Naive B cell (primary cell): ENCODE results near the gene WDR76. TPM values are rescaled to one million over a fixed set of nuclear protein-coding genes. Genes with fewer than 3 reads are reported as not detected.
A peak's percentile ranks its signal among the peaks of the same experiment; 100 is the strongest.

Source experiments
- ATAC-seq, 2 donors: fragments of 150-1000 bp; cut with Tn5 transposase; 2 replicates each; pipeline ENCODE4 v1.10.0; 2021; ENCODE audit warnings: low read depth in 2 of 2, mild to moderate bottlenecking in 2 of 2, moderate library complexity in 2 of 2
- DNase-seq: peaks from one replicate; pipeline ENCODE4 v3.0.0; 2022
- H3K27ac Mint-ChIP-seq, 6 donors: one replicate each; pipeline ENCODE4 v1.8.0; 2020 to 2022; ENCODE audit warnings: mild to moderate bottlenecking in 6 of 6, mixed read lengths in 6 of 6, moderate library complexity in 5 of 6, inconsistent platforms in 2 of 6
- H3K27me3 Mint-ChIP-seq, 3 donors: one replicate each; pipeline ENCODE4 v1.8.0; 2021 to 2022; ENCODE audit warnings: mixed read lengths in 3 of 3, mild to moderate bottlenecking in 1 of 3
- H3K36me3 Mint-ChIP-seq, 2 donors: one replicate each; pipeline ENCODE4 v1.8.0; 2020 to 2022; ENCODE audit warnings: mixed read lengths in 2 of 2, inconsistent platforms in 1 of 2, mild to moderate bottlenecking in 1 of 2
- H3K4me1 Mint-ChIP-seq, 3 donors: one replicate each; pipeline ENCODE4 v1.8.0; 2020 to 2022; ENCODE audit warnings: mixed read lengths in 3 of 3, inconsistent platforms in 1 of 3, mild to moderate bottlenecking in 1 of 3, moderate library complexity in 1 of 3
- H3K4me3 Mint-ChIP-seq, 8 donors: one replicate each; pipeline ENCODE4 v1.8.0; 2020 to 2022; ENCODE audit warnings: mild to moderate bottlenecking in 8 of 8, mixed read lengths in 8 of 8, moderate library complexity in 8 of 8, inconsistent platforms in 2 of 8
- H3K9me3 Mint-ChIP-seq, 7 donors: one replicate each; pipeline ENCODE4 v1.8.0; 2020 to 2022; ENCODE audit warnings: mixed read lengths in 7 of 7, mild to moderate bottlenecking in 5 of 7, inconsistent platforms in 2 of 7, moderate library complexity in 1 of 7
- polyA plus RNA-seq, 6 donors: library from polyadenylated mRNA; unstranded; fragments of 300-500 nt; fragmentation: Illumina TruSeq; gene quantifications; one replicate each; pipeline ENCODE4 v1.2.3, GENCODE V29; 2021; ENCODE audit warnings: low read depth in 6 of 6

Gene WDR76
- 1 to 10 TPM; 2.8 to 7.8 (median 6.0) TPM for polyA plus RNA-seq

- peak; percentile 70 to 72 for ATAC-seq
- H3K27me3 Mint-ChIP-seq, result no peaks in the 10 kb centered on the region
- H3K36me3 Mint-ChIP-seq, result no peaks in the 10 kb centered on the region
- peak within 1 kb of the TSS; percentile 76 to 92 (median 89) for H3K27ac Mint-ChIP-seq
- H3K9me3 Mint-ChIP-seq, result no peaks in the 10 kb centered on the region
- peak within 1 kb of the TSS; percentile 84 to 99 (median 91) for H3K4me3 Mint-ChIP-seq
- H3K4me1 Mint-ChIP-seq, result peaks cover 32 to 73% (median 48%) of the 10 kb centered on the region in 3 donors
- peak; percentile 63 for DNase-seq
Measured at GRCh38 chr15:43826508-43827341, at the start of gene WDR76. Gene WDR76 (plus strand): TSS chr15:43827002. CDS start chr15:43827033, 31 bp downstream.

- peaks cover 26 to 52% (median 43%) of the 10 kb centered on the region in 3 donors for H3K4me1 Mint-ChIP-seq
- H3K27me3 Mint-ChIP-seq, result no peaks in the 10 kb centered on the region
- peak; percentile 86 for DNase-seq
- H3K9me3 Mint-ChIP-seq, result no peaks in the 10 kb centered on the region
- H3K36me3 Mint-ChIP-seq, result no peaks in the 10 kb centered on the region
- H3K27ac Mint-ChIP-seq, result peak overlapping the region; percentile 95 to 99 (median 98)
- peak; percentile 57 to 61 for ATAC-seq
- H3K4me3 Mint-ChIP-seq, result peak overlapping the region; percentile 91 to 98 (median 97)
Measured at GRCh38 chr15:43777267-43777914, 49.4 kb upstream of the WDR76 start.

DNA sequence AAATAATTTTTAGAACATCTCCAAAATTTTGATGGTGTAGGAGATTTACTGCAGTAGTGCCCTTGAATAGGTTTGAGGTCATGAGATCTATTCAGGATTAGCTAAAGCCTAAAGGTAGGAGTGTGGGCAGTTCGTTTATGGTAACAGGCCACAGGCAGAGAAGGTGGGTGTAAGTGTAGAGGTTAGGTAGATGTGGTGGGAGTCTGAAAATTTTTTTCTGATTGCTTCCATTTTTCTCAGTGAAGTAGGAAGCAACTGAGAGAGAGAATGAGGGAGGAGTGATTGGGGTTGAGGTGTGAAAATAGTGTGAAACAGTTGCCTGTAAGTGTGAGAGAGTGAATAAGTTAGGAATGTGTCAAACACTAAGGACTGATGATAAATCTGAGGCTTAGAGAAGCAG is 47.8 kb upstream of the WDR76 start:
- H3K27ac Mint-ChIP-seq, result peak overlapping the region in 2 of 6 donors; percentile 33 to 76
- H3K9me3 Mint-ChIP-seq, result no peaks in the 10 kb centered on the region

GRCh38 chr15:43789409-43789808 is 37.4 kb upstream of the WDR76 start:
- DNase-seq (peak; percentile 51), ATAC-seq (peak; percentile 20 to 39)
- H3K9me3 Mint-ChIP-seq, result no peaks in the 10 kb centered on the region
- H3K36me3 Mint-ChIP-seq, result peaks cover 5 to 13% of the 10 kb centered on the region in 2 donors
- peak overlapping the region; percentile 7 to 80 (median 63) for H3K4me3 Mint-ChIP-seq
- H3K27ac Mint-ChIP-seq, result peak overlapping the region; percentile 88 to 99 (median 93)
- no peaks in the 10 kb centered on the region for H3K27me3 Mint-ChIP-seq
- H3K4me1 Mint-ChIP-seq, result peaks cover 29 to 66% (median 49%) of the 10 kb centered on the region in 3 donors

More for the DNA sequence above, 47.8 kb upstream of the WDR76 start:
- no peak for DNase-seq
- peak overlapping the region in 4 of 8 donors; percentile 24 to 82 (median 62) for H3K4me3 Mint-ChIP-seq
- H3K27me3 Mint-ChIP-seq, result no peaks in the 10 kb centered on the region
- no peak for ATAC-seq
- peaks cover 26 to 45% (median 37%) of the 10 kb centered on the region in 3 donors for H3K4me1 Mint-ChIP-seq
- H3K36me3 Mint-ChIP-seq, result no peaks in the 10 kb centered on the region

DNA sequence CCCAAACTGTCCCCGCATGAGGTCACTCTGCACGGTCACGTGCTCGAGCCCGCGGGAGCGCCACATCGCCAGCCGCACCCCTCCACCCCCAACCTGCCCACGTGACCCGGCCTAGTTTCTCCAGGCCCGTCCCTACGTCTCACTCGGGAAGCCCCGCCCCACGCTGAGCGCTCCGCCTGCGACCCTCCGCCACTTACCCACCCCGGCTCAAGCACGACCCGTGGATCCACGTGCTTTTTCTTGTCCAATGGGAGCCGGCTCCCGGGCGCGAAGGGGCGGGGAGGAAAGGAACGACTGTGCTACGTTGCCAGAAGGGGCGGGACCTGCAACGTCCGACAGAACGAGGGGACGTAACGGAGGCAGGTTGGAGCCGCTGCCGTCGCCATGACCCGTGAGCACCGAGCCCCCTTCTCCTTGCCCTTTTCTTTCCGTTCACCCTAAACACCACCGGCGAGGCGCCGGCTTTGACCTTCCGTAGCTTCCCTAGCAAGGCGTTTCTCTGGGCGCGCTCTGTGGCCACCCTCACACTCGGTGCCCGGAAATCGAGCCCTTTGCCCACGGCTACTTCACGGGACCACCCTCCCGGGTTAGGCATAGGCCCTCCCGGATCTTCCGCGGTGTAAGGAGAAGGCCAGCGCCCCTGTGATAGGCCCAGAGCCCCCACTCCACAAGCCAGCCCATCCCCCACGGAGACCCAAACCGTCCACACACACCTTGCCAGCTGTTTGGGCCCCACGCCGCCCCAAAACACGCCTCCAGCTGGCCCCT is 34.6 kb upstream of the WDR76 start, which contains the start of gene SERF2:
SERF2 (plus strand) TSS at position 328 of the 768 bp plus-strand sequence; CDS start at position 385, 57 bp downstream.
- ATAC-seq (peak; percentile 81 to 84), DNase-seq (peak; percentile 99)
- Mint-ChIP-seq H3K4me3 (peak within 1 kb of the TSS; percentile 96 to 100 (median 98)), H3K27me3 (no peaks in the 10 kb centered on the region), H3K4me1 (peaks cover 46 to 84% (median 70%) of the 10 kb centered on the region in 3 donors), H3K9me3 (no peaks in the 10 kb centered on the region), H3K36me3 (peaks cover 6 to 28% of the 10 kb centered on the region in 2 donors), H3K27ac (peak within 1 kb of the TSS; percentile 99)

- Mint-ChIP-seq H3K4me1 (peaks cover 46 to 82% (median 70%) of the 10 kb centered on the region in 3 donors), H3K4me3 (peak overlapping the region; percentile 96 to 100 (median 98))
Measured at GRCh38 chr15:43792761-43793476, 33.9 kb upstream of the WDR76 start.

GRCh38 chr15:43793647-43794046 is 33.2 kb upstream of the WDR76 start:
- Mint-ChIP-seq H3K4me3 (peak overlapping the region; percentile 96 to 100 (median 98)), H3K9me3 (no peaks in the 10 kb centered on the region), H3K4me1 (peaks cover 50 to 84% (median 77%) of the 10 kb centered on the region in 3 donors), H3K27ac (peak overlapping the region; percentile 67 to 99 (median 95)), H3K27me3 (no peaks in the 10 kb centered on the region), H3K36me3 (peaks cover 6 to 36% of the 10 kb centered on the region in 2 donors)
- DNase-seq, result no peak
- ATAC-seq, result no peak

More at GRCh38 chr15:43792761-43793476, 33.9 kb upstream of the WDR76 start:
- DNase-seq (no peak), ATAC-seq (no peak)
- H3K27me3 Mint-ChIP-seq, result no peaks in the 10 kb centered on the region
- H3K27ac Mint-ChIP-seq, result peak overlapping the region; percentile 99
- no peaks in the 10 kb centered on the region for H3K9me3 Mint-ChIP-seq
- H3K36me3 Mint-ChIP-seq, result peaks cover 6 to 28% of the 10 kb centered on the region in 2 donors

- ATAC-seq, result no peak
- Mint-ChIP-seq H3K27ac (peak overlapping the region; percentile 36 to 99 (median 90)), H3K36me3 (peaks cover 6 to 43% of the 10 kb centered on the region in 2 donors), H3K4me1 (peaks cover 50 to 82% (median 80%) of the 10 kb centered on the region in 3 donors), H3K27me3 (no peaks in the 10 kb centered on the region), H3K4me3 (peak overlapping the region; percentile 60 to 100 (median 96)), H3K9me3 (no peaks in the 10 kb centered on the region)
- DNase-seq, result no peak
Measured at GRCh38 chr15:43794269-43795037, 32.3 kb upstream of the WDR76 start.

GRCh38 chr15:43795197-43795596 is 31.6 kb upstream of the WDR76 start:
- H3K9me3 Mint-ChIP-seq, result no peaks in the 10 kb centered on the region
- no peaks in the 10 kb centered on the region for H3K27me3 Mint-ChIP-seq
- peak overlapping the region in 1 of 8 donors; percentile 100 for H3K4me3 Mint-ChIP-seq
- H3K4me1 Mint-ChIP-seq, result peaks cover 57 to 84% (median 82%) of the 10 kb centered on the region in 3 donors
- H3K27ac Mint-ChIP-seq, result peak overlapping the region in 2 of 6 donors; percentile 70 to 81
- DNase-seq, result no peak
- H3K36me3 Mint-ChIP-seq, result peaks cover 8 to 47% of the 10 kb centered on the region in 2 donors
- no peak for ATAC-seq

DNA sequence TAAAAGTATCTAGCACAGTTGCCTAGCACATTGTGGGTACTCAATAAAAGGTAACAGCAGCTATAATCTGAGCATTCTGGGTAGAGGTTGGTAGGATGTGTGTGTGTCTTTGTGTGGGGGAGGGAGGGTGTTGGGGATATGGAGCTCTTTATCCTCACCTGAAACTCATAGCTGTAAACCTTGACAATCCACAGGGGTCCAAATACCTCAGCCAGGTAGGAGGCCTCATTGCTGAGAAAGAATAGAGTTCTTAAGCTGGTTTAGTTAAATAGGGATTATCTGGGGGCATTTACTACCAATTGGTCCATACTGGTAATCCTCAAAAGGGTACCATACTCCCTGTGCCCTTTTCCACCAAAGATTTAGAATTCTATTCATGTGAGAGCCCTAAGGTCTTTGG is 30.8 kb upstream of the WDR76 start:
- Mint-ChIP-seq H3K4me1 (peaks cover 63 to 87% (median 84%) of the 10 kb centered on the region in 3 donors), H3K27ac (peak overlapping the region in 3 of 6 donors; percentile 22 to 58 (median 39)), H3K36me3 (peaks cover 13 to 53% of the 10 kb centered on the region in 2 donors), H3K9me3 (no peaks in the 10 kb centered on the region), H3K4me3 (peak overlapping the region in 1 of 8 donors; percentile 71), H3K27me3 (no peaks in the 10 kb centered on the region)
- no peak for DNase-seq
- ATAC-seq, result no peak

DNA sequence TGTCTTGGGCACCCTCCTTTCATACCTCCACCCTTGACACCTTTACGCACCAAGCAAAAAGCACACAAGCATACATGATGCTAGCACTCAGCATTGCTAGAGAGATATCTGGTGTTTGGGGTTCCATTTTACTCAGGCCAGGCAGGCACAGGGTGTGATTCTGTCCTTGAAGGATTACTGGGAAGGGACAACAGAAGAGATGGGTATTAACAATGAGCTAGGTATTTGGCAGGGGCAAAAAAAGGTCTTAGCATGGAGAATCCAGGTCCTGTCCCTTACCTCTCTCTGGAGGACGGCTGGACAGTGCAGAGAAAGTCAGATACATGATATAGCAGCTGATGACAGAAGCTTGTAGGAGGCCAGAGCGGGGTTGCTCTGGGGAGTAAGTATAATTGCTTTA is 30.2 kb upstream of the WDR76 start:
- no peaks in the 10 kb centered on the region for H3K27me3 Mint-ChIP-seq
- H3K27ac Mint-ChIP-seq, result peak overlapping the region in 5 of 6 donors; percentile 8 to 58 (median 34)
- peak overlapping the region in 1 of 8 donors; percentile 71 for H3K4me3 Mint-ChIP-seq
- peaks cover 13 to 53% of the 10 kb centered on the region in 2 donors for H3K36me3 Mint-ChIP-seq
- no peaks in the 10 kb centered on the region for H3K9me3 Mint-ChIP-seq
- H3K4me1 Mint-ChIP-seq, result peaks cover 66 to 87% (median 84%) of the 10 kb centered on the region in 3 donors
- no peak for ATAC-seq
- no peak for DNase-seq
